Ovary (tissue), 3 donors: Measurements from ENCODE around the gene ATG2A.

Source experiments
- CTCF ChIP-seq, 3 donors: fragments of 450-650 bp in 2 of 3; fragments of 200-600 bp in 1 of 3; IDR thresholded peaks; one replicate each; pipeline versions ENCODE4 v1.5.1 to v1.8.0; 2016 to 2022; ENCODE audit warnings: antibody characterized with exemption in 3 of 3, mild to moderate bottlenecking in 1 of 3
- POLR2A ChIP-seq: fragments of 450-650 bp; IDR thresholded peaks from one replicate; pipeline ENCODE4 v1.6.1; 2017; ENCODE audit warnings: antibody characterized with exemption, mild to moderate bottlenecking, moderate library complexity
- donor health status: DM: no; HTN: no; CAD: no.

DNA sequence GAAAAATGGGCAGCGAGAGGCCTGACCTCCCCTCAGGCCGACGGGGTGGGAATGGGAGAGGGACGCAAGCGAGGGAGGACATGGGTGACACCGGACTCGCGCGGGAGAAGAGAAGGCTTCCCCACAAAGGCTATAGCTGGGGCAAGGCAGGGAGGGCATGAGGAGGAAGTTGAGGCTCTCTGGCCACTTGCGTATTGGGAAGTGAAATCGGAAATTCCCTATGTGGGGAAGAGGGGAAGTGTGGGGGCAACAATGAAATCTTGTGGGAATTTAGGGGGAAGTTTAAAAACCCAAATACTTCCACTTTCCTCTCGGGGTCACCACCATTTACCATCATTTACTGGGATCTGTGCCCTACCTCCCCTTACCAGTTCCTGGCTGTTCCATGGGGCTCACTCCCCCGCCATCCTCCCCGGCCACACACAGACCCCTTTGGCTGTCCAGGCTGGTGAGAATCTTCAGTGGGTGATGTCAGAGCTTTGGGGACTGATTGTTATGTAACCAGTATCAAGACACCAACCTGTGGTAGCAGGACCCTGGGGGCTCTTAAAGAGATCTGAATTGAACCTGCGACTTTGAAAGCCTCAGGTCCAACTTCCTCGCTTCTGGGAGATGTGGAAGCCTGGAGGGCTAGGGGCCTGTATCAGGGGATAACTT is 37.6 kb downstream of the ATG2A start:
- no peak for TF ChIP-seq POLR2A
- no peak for TF ChIP-seq CTCF (IDR thresholded peaks at IDR 0.05)
